ENCODE results near the gene CATSPERZ.

CATSPERZ gene

DNA sequence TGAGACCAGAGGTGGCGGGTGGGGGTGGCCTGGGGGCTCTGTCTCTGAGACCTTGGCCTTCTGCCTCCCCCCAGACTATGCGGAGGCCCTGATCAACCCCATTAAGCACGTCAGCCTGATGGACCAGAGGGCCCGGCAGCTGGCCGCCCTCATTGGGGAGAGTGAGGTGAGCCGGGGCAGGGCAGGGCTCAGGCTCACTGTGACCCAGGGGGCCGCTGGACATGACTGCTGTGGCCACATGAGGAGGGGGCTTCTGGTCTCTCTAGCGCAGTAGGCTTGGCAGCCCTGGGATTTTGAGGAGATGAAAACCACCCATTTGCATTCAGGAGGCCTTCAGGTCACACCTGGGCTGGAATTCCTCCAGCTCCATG is 36.2 kb upstream of the CATSPERZ start:
- DNase-seq (ENCODE audit: low read depth in 2 of 2) = no peak

GRCh38 chr11:64264371-64264852 is 35.7 kb upstream of the CATSPERZ start:
- no peak for DNase-seq (ENCODE audit: low read depth in 2 of 2)

DNA sequence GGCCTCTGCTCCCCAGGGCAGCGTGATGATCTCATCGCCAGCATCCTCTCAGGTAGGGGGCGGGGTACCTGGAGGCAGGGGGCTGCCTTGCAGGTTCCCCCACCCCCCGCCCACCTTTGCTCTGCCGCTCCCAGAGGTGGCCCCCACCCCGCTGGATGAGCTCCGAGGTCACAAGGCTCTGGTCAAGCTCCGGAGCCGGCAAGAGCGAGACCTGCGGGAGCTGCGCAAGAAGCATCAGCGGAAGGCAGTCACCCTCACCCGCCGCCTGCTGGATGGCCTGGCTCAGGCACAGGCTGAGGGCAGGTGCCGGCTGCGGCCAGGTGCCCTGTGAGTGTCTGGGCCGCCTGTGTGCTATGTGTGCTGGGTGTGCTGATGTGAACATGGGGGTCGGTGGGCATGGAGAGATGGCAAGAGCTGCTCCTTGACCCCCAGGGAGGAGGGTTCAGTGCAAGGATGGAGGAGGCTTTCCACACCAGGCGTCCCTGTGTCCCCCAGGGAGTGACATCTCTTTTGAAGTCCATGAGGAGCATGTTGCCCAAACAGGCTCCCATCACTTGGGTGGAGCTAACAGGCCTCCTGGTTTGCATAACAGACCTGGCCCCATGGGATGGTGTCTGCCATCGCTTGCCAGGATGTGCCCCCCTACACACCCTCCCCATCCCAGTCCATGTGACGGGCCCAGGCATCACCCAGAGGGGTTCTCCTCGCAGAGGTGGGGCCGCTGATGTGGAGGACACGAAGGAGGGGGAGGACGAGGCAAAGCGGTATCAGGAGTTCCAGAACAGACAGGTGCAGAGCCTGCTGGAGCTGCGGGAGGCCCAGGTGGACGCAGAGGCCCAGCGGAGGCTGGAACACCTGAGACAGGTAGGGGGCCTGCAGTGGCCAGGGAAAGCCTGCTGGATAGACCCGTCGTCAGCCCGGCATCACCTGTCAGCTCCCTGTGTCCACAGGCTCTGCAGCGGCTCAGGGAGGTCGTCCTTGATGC is 34.7 kb upstream of the CATSPERZ start:
- no peak for DNase-seq (ENCODE audit: low read depth in 2 of 2)

GRCh38 chr11:64266339-64266738 is 33.8 kb upstream of the CATSPERZ start:
- no peak for DNase-seq (ENCODE audit: low read depth in 2 of 2)

DNA sequence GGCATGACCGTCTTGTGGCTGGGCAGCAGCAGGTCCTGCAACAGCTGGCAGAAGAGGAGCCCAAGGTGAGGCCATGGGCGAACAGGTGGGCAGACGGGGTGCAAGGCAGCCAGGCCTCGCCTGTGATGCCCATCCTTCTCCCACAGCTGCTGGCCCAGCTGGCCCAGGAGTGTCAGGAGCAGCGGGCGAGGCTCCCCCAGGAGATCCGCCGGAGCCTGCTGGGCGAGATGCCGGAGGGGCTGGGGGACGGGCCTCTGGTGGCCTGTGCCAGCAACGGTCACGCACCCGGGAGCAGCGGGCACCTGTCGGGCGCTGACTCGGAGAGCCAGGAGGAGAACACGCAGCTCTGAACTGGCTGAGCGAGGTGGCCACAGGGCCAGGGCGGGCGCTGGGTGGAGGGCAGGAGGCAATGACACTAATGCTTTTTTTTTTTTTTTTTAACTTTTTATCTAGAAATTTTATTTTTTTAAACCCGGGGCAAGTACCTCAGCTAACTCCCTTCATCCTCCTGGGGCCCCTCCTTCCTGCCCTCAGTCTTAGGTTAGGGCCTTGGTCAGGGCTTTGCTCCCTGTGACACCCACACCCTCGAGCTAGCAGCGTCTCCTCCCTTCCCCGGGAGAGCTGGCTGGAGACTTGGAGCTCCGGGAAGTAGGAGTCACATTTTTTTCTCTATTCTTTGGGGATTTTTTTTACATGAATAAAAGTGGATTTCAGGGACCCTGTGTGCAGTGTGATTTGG is 32.8 kb upstream of the CATSPERZ start:
- no peak for DNase-seq (ENCODE audit: low read depth in 2 of 2)

DNA sequence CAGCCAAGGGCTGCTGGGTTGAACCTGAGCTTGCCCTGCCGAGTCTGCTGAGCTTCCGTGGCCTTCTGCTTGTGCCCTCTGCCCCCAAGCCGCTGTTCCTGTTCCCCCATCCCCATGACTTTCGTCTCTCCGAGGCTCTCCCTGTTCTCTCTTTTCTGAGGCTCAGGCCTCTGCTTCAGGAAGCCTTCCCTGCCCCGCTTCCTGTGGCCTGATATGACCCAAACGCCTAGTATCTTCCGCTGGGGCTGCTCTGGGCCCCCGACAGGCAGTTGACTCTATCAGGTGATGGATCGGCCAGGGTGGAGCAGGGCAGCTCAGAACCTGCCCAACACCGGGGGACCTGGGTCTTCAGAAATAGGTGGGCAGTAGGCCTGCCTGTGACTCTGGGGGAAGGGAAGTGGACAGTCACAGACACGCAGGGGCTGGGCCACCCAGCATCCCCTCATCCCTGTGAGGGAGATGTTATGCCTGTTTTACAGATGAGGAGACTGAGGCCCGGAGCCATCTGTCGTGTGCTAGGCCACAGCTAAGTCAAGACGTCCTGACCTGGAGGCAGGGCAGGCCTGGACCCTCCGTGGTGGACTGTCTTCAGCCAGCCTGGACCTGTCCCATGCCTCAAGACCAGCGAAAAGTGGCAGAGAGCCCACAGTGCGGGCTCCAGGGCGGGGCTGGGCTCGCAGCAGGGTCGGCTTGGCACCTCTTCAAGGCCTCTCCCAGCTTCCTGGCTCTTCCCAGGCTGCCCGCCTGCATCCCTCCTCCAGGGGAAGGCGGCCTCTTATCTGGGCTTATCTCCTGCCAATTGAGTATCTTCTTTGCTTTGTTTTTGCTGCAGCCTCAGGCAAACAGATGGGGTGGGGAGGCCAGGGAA is 31.9 kb upstream of the CATSPERZ start:
- no peak for DNase-seq (ENCODE audit: low read depth in 2 of 2)

GRCh38 chr11:64268893-64269539 is 31.1 kb upstream of the CATSPERZ start:
- DNase-seq (ENCODE audit: low read depth in 2 of 2) = peak in 1 of 2 donors; percentile 45

- DNase-seq (ENCODE audit: low read depth in 2 of 2) = peak; percentile 96 to 98
Measured at GRCh38 chr11:64269540-64270220, 30.5 kb upstream of the CATSPERZ start.

- no peak for DNase-seq (ENCODE audit: low read depth in 2 of 2)
Measured at GRCh38 chr11:64275031-64275800, 24.9 kb upstream of the CATSPERZ start.

DNA sequence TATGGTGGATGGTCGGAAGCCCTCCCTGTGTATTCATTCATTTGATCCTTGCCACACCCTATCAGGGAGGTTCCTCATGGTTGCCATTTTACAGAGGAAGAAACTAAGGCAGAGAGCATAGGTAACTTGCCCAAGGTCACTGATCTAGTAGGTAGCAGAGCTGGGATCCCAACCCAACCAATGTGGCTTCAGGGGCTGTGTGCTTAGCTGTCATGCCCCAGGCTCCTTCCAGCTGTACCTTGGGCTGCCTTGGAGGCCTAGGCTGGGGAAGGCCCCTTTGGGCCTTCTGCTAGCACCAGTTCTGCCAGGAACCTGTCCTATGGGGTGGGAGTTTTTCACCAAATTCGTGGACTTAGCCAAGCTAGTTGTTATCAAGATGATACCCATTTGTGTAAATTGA is 24.3 kb upstream of the CATSPERZ start:
- DNase-seq (ENCODE audit: low read depth in 2 of 2) = no peak

GRCh38 chr11:64276653-64277431 is 23.3 kb upstream of the CATSPERZ start:
- no peak for DNase-seq (ENCODE audit: low read depth in 2 of 2)

DNA sequence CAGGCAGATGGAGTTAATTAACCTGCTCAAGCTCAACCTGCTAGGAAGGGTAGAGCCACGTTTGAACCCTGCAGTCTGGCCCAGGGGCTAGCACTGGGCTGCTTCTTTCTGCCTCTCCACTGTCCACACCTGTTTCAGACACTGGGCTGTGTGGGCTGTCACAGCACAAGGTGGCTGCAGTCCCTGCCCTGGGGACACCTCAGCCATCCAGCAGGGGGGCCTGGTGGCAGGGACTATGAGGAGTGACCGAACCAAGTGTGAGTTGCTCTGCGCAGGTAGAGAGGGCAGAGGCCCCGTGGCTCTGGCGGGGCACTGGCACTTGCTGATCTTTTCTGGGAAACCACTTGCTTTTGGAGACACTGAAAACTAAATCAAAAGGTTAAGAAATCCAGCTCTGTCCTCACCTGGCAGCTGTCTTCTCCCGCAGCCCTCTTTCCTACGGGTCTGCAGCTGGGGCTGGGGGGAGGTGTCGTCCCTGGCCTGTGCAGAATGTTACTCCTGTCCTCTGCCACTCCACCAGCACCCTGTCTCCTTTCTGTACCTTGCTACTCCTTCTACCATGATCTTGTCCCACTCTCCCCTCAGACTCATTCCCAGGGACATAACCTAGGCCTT is 21.5 kb upstream of the CATSPERZ start:
- DNase-seq (ENCODE audit: low read depth in 2 of 2) = no peak

DNA sequence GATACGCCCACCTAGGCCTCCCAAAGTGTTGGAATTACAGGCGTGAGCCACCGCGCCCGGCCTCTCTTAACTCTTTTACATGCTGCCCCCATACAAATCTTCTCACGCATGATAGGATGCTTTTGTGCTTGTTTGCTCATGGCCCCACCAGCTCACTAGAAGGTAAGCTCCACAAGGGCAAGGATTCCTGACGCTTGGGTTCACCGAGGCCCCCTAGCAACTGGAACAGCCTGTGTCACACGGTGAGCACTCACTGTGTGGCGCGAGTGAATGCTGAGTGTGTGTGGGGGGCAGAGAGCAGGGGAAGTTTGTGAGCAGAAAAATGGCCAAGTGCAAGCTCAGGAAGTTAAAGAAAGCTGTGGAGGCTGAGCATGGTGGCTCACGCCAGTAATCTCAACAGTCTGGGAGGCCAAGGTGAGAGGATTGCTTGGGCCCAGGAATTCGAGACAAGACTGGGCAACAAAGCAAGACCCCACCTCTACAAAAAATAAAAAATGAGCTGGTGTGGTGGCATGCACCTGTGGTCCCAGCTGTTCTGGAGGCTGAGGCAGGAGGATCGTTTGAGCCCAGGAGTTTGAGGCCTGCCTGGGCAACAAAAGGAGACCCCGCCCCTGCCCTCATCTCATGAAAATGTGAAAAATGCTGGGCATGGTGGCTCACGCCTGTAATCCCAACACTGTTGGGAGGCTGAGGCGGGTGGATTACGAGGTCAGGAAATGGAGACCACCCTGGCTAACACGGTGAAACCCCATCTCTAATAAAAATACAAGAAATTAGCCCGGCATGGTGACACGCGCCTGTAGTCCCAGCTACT is 18.0 kb upstream of the CATSPERZ start:
- DNase-seq (ENCODE audit: low read depth in 2 of 2) = no peak

- no peak for DNase-seq (ENCODE audit: low read depth in 2 of 2)
Measured at GRCh38 chr11:64283092-64283491, 17.1 kb upstream of the CATSPERZ start.

GRCh38 chr11:64284048-64284961 is 15.9 kb upstream of the CATSPERZ start, which contains the start of gene BAD:
Gene BAD, minus strand, starts transcription at chr11:64284665. Its CDS starts 297 bp downstream, at chr11:64284368.
- peak; percentile 88 to 93 for DNase-seq (ENCODE audit: low read depth in 2 of 2)
